Dedifferentiated amniotic fluid mesenchymal stem cell (primary cell): ENCODE data around the gene CCDC171.
"Not testable (repeated sequence)": the region's sequence is repeated elsewhere in the genome, so short reads cannot be mapped to it uniquely, and the experiment has no call there.

Source experiments
- DNase-seq: peaks from one replicate; pipeline ENCODE4 v3.0.0-alpha.2; 2016; ENCODE audit errors: extremely low spot score

CCDC171 gene

GRCh38 chr9:15553528-15553898, 670 bp downstream of the CCDC171 start:
- DNase-seq = no peak

GRCh38 chr9:15570769-15571168, 17.9 kb downstream of the CCDC171 start:
- DNase-seq = no peak

- no peak for DNase-seq
These were observed 19.4 kb downstream of the CCDC171 start for GRCh38 chr9:15572200-15572770.

DNA sequence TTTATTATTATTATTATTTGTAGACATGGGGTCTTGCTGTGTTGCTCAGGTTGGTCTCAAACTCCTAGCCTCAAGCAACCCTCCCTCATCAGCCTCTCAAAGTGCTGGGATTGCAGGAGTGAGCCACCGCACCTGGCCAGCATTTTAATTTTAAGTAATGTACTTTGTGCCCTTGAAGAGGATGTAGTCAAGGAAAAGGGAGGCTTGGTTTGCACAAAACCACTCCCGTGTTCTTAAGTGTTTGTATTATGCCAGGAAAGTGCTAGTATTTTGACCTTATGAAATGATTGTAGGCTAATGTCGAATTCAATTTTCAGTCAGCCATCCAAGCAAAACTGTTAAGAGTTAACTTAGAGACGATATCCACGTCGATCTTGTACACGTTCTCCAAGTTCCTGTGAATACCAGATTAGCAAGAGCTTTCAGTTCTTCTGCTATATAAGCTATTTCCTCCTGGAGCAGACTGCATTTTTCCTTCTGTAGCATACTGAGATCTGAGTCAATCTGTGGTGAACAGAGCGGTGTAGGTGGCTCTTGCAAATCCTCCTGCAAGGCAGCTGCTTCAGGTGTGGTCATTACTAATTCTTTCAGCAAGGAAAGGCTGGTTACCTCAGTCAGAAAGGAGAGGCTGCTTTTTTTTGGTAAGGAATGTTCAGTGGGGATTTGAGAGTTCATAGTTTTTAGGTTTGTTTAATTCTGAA, 23.7 kb downstream of the CCDC171 start:
- no peak for DNase-seq

DNA sequence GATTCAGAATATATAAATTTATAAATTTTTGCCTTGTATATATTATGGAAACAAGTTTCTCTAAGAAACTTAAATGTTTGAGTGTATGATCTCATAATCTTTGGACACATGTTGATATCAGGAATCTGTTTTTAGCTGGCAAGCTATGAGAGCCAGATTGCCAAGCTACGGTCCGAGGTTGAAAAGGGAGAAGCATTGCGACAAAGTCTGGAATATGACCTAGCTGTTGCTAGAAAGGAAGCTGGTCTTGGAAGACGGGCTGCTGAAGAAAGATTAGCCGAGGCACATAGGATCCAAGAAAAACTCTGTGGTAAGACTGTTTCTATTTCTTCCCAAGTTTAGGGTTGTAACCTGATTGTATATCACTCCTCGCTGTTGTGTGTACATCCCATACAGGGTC, 25.9 kb downstream of the CCDC171 start:
- no peak for DNase-seq

DNA sequence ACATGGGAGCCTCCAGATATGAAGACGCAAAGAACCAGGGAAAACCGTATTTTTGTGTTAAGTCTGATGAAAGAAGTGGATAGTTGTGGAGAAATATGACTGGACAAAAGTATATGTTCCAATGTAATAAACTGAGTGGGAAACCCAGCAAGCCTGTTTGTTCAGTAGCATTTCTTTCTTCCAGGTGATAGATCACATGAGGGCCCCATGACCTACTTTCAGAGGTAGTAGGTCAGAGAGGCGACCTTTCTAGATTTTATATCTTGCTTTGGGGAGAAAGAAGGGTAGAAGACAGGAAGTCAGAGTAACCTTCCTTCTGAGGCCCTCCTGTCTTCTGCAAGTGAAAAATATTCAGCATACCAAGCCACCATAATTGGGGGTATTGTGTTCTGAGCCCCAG, 31.5 kb downstream of the CCDC171 start:
- DNase-seq = no peak

DNA sequence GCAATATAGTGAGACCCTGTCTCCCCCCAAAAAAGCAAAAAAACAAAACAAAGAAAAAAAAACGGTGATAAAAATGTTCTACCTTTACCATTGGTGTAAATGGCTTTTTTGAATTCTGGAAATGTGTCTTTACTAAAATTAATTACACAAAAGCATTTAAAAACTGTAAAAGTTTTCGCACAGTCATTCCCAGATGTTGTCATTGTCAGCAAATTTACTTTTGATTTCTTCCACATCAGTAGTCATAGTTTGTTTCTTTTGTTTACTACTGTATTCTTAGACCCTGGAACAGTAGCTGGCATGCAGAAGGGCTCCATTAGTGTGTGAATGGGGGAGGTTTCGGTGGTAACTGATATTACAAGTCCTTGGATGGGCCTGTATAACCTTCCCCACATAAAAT, 39.5 kb downstream of the CCDC171 start:
- no peak for DNase-seq

DNA sequence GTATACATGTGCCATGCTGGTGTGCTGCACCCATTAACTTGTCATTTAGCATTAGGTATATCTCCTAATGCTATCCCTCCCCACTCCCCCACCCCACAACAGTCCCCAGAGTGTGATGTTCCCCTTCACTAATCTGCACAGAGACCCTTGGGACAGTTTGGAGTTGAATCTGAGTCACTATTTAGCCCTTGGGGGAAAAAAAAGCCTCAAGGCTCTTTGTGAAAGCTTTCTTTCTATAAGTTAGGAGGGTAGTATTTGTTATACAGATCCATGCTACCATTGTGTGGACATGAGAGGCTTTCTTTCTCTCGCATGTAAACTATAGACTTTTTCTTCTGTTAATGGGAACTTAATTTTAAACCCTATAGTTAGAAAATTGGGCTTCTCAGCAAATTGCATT, 40.1 kb downstream of the CCDC171 start:
- DNase-seq = not testable (repeated sequence)

DNA sequence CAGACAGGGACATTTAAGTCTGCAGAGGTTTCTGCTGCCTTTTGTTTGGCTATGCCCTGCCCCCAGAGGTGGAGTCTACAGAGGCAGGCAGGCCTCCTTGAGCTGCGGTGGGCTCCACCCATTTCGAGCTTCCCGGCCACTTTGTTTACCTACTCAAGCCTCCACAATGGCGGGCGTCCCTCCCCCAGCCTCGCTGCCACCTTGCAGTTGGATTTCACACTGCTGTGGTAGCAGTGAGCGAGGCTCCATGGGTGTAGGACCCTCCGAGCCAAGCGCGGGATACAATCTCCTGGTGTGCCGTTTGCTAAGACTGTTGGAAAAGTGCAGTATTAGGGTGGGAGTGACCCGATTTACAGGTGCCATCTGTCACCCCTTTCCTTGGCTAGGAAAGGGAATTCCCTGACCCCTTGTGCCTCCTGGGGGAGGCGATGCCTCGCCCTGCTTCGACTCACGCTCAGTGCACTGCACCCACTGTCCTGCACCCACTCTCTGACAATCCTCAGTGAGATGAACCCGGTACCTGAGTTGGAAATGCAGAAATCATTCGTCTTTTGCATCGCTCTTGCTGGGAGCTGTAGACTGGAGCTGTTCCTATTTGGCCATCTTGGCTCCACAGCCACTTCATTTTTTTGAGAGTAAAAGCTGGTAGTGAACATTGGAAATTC, 48.0 kb downstream of the CCDC171 start:
- DNase-seq = not testable (repeated sequence)

- peak; percentile 62 for DNase-seq
These were observed 54.0 kb downstream of the CCDC171 start for GRCh38 chr9:15606643-15607472.

DNA sequence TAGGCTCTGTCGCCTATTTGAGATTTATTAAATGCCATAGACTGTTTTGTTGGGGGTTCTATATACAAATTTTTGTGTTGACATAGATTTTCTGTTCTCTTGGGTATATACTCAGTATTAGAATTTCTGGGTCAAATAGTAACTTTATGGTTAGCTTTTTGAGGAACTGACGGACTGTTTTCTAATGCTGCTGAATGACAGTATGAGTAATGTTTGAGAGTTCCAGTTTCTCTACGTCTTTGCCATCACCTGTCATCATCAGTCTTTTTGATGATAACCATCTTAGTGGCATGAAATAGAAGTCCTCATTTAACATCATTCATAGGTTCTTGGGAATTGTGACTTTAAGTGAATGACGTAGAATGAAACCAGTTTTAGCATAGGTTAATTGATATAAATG, 60.1 kb downstream of the CCDC171 start:
- DNase-seq = no peak

- no peak for DNase-seq
These were observed 64.9 kb downstream of the CCDC171 start for GRCh38 chr9:15617782-15618181.

DNA sequence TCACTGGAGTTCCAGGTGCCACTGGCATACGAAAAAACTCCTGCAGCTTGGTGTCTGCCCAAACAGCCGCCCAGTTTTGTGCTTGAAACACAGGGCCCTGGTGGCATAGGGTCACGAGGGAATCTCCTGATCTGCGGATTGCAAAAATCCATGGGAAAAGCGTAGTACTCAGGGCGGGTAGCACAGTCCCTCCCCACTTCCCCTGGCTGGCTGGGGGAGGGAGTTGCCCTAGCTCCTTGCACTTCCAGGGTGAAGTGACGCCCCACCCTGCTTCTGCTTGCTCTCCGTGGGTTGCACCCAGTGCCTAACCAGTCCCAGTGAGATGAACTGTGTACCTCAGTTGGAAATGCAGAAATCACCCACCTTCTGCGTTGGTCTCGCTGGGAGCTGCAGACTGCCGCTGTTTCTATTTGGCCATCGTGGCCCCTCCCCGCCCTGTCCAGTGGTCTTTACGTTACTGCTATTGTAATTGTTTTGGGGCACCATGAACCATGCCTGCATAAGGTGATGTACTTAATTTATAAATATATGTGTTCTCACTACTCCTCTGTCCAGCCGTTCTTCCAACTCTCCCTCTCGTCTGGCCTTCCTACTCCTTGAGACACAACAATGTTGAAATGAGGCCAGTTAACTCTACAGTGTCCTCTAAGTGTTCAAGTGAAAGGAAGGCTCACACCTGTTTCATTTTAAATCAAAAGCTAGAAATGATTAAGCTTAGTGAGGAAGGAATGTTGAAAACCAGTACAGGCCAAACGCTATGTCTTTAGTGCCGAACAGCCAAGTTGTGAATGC, 65.9 kb downstream of the CCDC171 start:
- no peak for DNase-seq

DNA sequence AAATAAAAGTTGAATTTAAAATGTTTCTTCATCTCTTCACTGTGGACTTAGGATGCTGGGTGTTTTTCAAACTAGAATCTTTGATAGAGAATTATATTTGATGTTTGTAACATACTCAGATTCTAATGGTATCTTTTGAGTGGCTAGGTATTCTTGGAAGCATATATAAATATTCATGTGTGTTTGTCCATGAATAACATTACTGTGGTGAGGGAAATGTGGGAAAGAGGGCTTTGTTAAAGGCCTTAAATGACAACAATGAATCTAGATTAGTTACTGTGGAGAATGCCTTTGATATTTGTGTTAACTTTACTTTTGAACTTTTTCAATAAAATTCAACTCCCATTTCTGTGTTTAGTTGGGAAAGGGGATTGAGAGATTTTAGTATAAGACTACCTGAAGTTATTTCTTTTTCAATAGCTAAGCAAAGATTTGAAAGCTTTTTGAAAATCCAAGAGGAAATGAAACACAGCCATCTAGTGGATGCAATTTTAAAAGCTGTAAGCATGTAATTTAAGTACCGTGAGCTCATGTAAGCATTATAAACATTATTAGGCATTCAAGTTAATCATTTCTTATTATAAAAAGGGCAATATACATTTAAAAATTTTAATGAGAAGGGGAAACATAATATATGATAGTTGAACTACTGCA, 69.6 kb downstream of the CCDC171 start:
- DNase-seq = peak; percentile 47

- DNase-seq = no peak
These were observed 82.9 kb downstream of the CCDC171 start for GRCh38 chr9:15635752-15636151.

DNA sequence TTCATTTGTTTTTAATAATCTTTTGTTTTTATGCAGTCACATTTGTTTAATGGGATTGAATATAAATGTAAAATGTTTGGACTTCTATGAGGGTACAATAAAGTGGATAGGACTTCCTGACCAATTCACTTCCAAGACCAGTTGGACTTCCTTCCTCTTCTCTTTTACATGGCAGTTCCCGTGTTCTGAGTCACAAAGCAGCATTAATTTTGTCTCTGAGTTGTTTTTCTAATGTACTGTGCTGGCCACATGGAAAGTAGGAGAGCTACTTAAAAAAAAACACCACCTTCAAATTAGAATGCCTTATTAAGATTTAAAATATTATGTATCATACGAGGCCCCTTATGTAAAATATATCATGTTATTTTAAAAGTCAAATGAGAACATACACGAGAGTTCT, 87.3 kb downstream of the CCDC171 start:
- DNase-seq = no peak

DNA sequence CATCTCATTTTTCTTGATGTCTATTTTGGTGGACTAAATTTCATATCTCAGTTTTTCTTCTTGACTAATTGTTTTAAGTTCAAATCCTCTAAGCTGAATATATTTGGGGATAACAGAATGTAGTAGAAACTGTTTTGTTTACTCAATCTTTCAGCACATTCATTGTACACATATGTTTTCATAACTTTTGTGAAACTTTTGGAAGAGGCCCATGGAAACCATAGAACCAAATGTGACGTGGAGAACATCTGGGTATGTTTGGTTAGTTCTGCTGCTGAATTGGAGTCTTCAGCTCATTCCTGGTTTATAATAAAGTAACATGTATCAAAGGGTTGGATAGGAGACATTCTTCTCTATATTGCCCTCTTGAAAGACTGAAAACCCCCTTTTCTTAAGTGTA, 88.4 kb downstream of the CCDC171 start:
- no peak for DNase-seq

- peak; percentile 72 for DNase-seq
These were observed 89.6 kb downstream of the CCDC171 start for GRCh38 chr9:15642369-15642962.

- no peak for DNase-seq
These were observed 117.4 kb downstream of the CCDC171 start for GRCh38 chr9:15670246-15670645.

GRCh38 chr9:15670894-15671293, 118.1 kb downstream of the CCDC171 start:
- no peak for DNase-seq

- no peak for DNase-seq
These were observed 140.9 kb downstream of the CCDC171 start for GRCh38 chr9:15693701-15694100.
